HEK293 (cell line): Measurements from ENCODE around the gene FGFR4.

Experiments used
- CTCF ChIA-PET: fragments of 350-600 bp; formaldehyde crosslinking; extraction: SDS; loops from one replicate; lab custom pipeline; 2021; ENCODE audit warnings: antibody characterized with exemption; lab: Yijun Ruan, JAX
- POLR2A ChIA-PET: fragments of 300-600 bp; formaldehyde crosslinking; extraction: SDS; loops from one replicate; lab custom pipeline; 2020; ENCODE audit warnings: antibody characterized with exemption, inconsistent platforms; lab: Yijun Ruan, JAX
- H3K27ac ChIP-seq: fragments of 200-500 bp; sonication (Bioruptor generic); 2 replicates; pipeline ENCODE4 v1.5.1; 2014; ENCODE audit warnings: low read depth, low read length, control low read depth, inconsistent platforms; ENCODE audit errors: extremely low read depth
- H3K36me3 ChIP-seq, 2 experiments: fragments of 200-500 bp in 1 of 2; sonication (Bioruptor generic) in 1 of 2; 1 replicate in 1 of 2; 2 replicates in 1 of 2; pipeline ENCODE4 v1.5.1; 2014 to 2017; ENCODE audit warnings: inconsistent platforms in 2 of 2, low read length in 2 of 2; ENCODE audit not compliant: control insufficient read depth in 2 of 2, insufficient read depth in 1 of 2
- H3K4me1 ChIP-seq: fragments of 200-500 bp; sonication (Bioruptor generic); 2 replicates; pipeline ENCODE4 v1.5.1; 2014; ENCODE audit warnings: mild to moderate bottlenecking, low read length, inconsistent platforms; ENCODE audit not compliant: control insufficient read depth, insufficient read depth
- H3K4me3 ChIP-seq: 2 replicates; pipeline ENCODE4 v1.5.1; 2011; ENCODE audit warnings: low read depth, mild to moderate bottlenecking, control low read depth, low read length, moderate library complexity
- H3K9me3 ChIP-seq: fragments of 200-500 bp; sonication (Bioruptor generic); 2 replicates; pipeline ENCODE4 v1.5.1; 2014; ENCODE audit warnings: low read depth, low read length, inconsistent platforms; ENCODE audit not compliant: control insufficient read depth, insufficient read depth
- BCL11B ChIP-seq: fragments of 450-650 bp; formaldehyde crosslinking; IDR thresholded peaks from 2 replicates; pipeline ENCODE4 v1.5.1; 2016; ENCODE audit warnings: low read depth, missing biosample characterization, missing genetic modification characterization
- GLIS2 ChIP-seq: fragments of 450-650 bp; formaldehyde crosslinking; IDR thresholded peaks from 2 replicates; pipeline ENCODE4 v1.5.1; 2016; ENCODE audit warnings: missing biosample characterization, missing genetic modification characterization
- PRDM10 ChIP-seq: fragments of 450-650 bp; formaldehyde crosslinking; IDR thresholded peaks from 2 replicates; pipeline ENCODE4 v1.5.1; 2016; ENCODE audit warnings: missing biosample characterization, missing genetic modification characterization
- ZBTB6 ChIP-seq: fragments of 450-650 bp; formaldehyde crosslinking; IDR thresholded peaks from 2 replicates; pipeline ENCODE4 v1.5.1; 2017; ENCODE audit warnings: missing biosample characterization, missing genetic modification characterization
- ZEB2 ChIP-seq: fragments of 450-650 bp; formaldehyde crosslinking; IDR thresholded peaks from 2 replicates; pipeline ENCODE4 v1.5.1; 2016; ENCODE audit warnings: missing biosample characterization, missing genetic modification characterization
- ZFP37 ChIP-seq: fragments of 450-650 bp; formaldehyde crosslinking; IDR thresholded peaks from 2 replicates; pipeline ENCODE4 v1.5.1; 2016; ENCODE audit warnings: missing biosample characterization, missing genetic modification characterization
- ZNF155 ChIP-seq: fragments of 450-650 bp; formaldehyde crosslinking; IDR thresholded peaks from 2 replicates; pipeline ENCODE4 v1.5.1; 2016; ENCODE audit warnings: missing biosample characterization, missing genetic modification characterization
- ZNF2 ChIP-seq: fragments of 450-650 bp; formaldehyde crosslinking; IDR thresholded peaks from 2 replicates; pipeline ENCODE4 v1.5.1; 2016; ENCODE audit warnings: missing biosample characterization, missing genetic modification characterization
- ZNF335 ChIP-seq: fragments of 450-650 bp; formaldehyde crosslinking; conservative IDR thresholded peaks from 2 replicates; pipeline ENCODE4 v1.5.1; 2016; ENCODE audit warnings: missing biosample characterization, missing genetic modification characterization
- ZNF514 ChIP-seq: fragments of 450-650 bp; formaldehyde crosslinking; IDR thresholded peaks from 2 replicates; pipeline ENCODE4 v1.5.1; 2016; ENCODE audit warnings: missing biosample characterization, missing genetic modification characterization
- ZNF549 ChIP-seq: fragments of 450-650 bp; IDR thresholded peaks from 2 replicates; pipeline ENCODE4 v1.5.1; 2018; ENCODE audit warnings: missing biosample characterization, missing genetic modification characterization, mild to moderate bottlenecking, inconsistent platforms, moderate library complexity
- ZNF623 ChIP-seq: fragments of 450-650 bp; formaldehyde crosslinking; IDR thresholded peaks from 2 replicates; pipeline ENCODE4 v1.5.1; 2016; ENCODE audit warnings: missing biosample characterization, missing genetic modification characterization
- ZNF654 ChIP-seq: fragments of 450-650 bp; formaldehyde crosslinking; IDR thresholded peaks from 2 replicates; pipeline ENCODE4 v1.5.1; 2016; ENCODE audit warnings: low read depth, missing biosample characterization, missing genetic modification characterization
- ZNF76 ChIP-seq: fragments of 450-650 bp; formaldehyde crosslinking; IDR thresholded peaks from 2 replicates; pipeline ENCODE4; 2016; ENCODE audit warnings: low read depth, missing biosample characterization, missing genetic modification characterization, borderline replicate concordance
- TF ChIP-seq, protein P1 (sequence below): fragments of 450-650 bp; formaldehyde crosslinking; IDR thresholded peaks from 2 replicates; pipeline ENCODE4 v1.5.0; 2017; ENCODE audit warnings: missing biosample characterization, missing genetic modification characterization, borderline replicate concordance
- TF ChIP-seq, protein P2 (sequence below): fragments of 450-650 bp; formaldehyde crosslinking; IDR thresholded peaks from 2 replicates; pipeline ENCODE4 v1.5.1; 2016; ENCODE audit warnings: missing biosample characterization, missing genetic modification characterization
- TF ChIP-seq, protein P3 (sequence below): fragments of 450-650 bp; formaldehyde crosslinking; IDR thresholded peaks from 2 replicates; pipeline ENCODE4 v1.5.1; 2016; ENCODE audit warnings: missing biosample characterization, missing genetic modification characterization

FGFR4 gene

GRCh38 chr5:177107159-177107558 is 20.4 kb downstream of the FGFR4 start:
- no peaks in the 10 kb centered on the region for H3K4me1 ChIP-seq
- H3K4me3 ChIP-seq, result no peak overlapping the region
- H3K9me3 ChIP-seq, result no peaks in the 10 kb centered on the region
- H3K27ac ChIP-seq, result no peak overlapping the region
- TF ChIP-seq, protein P1, sequence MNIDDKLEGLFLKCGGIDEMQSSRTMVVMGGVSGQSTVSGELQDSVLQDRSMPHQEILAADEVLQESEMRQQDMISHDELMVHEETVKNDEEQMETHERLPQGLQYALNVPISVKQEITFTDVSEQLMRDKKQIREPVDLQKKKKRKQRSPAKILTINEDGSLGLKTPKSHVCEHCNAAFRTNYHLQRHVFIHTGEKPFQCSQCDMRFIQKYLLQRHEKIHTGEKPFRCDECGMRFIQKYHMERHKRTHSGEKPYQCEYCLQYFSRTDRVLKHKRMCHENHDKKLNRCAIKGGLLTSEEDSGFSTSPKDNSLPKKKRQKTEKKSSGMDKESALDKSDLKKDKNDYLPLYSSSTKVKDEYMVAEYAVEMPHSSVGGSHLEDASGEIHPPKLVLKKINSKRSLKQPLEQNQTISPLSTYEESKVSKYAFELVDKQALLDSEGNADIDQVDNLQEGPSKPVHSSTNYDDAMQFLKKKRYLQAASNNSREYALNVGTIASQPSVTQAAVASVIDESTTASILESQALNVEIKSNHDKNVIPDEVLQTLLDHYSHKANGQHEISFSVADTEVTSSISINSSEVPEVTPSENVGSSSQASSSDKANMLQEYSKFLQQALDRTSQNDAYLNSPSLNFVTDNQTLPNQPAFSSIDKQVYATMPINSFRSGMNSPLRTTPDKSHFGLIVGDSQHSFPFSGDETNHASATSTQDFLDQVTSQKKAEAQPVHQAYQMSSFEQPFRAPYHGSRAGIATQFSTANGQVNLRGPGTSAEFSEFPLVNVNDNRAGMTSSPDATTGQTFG (tag by site-specific recombination), result no peak
- peak; percentile 90 for TF ChIP-seq ZNF623 (tag by site-specific recombination)
- H3K36me3 ChIP-seq, result no peaks in the 10 kb centered on the region
- CTCF ChIA-PET, result interaction anchor here (1.0 to 9.3 kb wide), 4 partner anchors 20 to 447 kb away, joined by 5 to 151 read pairs (median 16); partner anchors contain the start of gene FGFR4
- POLR2A ChIA-PET, result no interaction called here

- no peaks in the 10 kb centered on the region for H3K9me3 ChIP-seq
- no peaks in the 10 kb centered on the region for H3K4me1 ChIP-seq
- H3K4me3 ChIP-seq, result no peak overlapping the region
- ChIA-PET POLR2A (no interaction called here), CTCF (interaction anchor here (0.7 to 9.3 kb wide), 7 partner anchors 24 to 449 kb away, joined by 3 to 151 read pairs (median 3); no protein-coding TSS in a partner anchor)
- TF ChIP-seq ZNF514 (no peak), ZBTB6 (tag by site-specific recombination) (peak; percentile 90; the same call in 1 of the 2 replicates), ZNF76 (tag by site-specific recombination) (no peak)
- H3K27ac ChIP-seq, result no peak overlapping the region
- no peaks in the 10 kb centered on the region for H3K36me3 ChIP-seq
Measured at GRCh38 chr5:177109810-177110209, 23.1 kb downstream of the FGFR4 start.

DNA sequence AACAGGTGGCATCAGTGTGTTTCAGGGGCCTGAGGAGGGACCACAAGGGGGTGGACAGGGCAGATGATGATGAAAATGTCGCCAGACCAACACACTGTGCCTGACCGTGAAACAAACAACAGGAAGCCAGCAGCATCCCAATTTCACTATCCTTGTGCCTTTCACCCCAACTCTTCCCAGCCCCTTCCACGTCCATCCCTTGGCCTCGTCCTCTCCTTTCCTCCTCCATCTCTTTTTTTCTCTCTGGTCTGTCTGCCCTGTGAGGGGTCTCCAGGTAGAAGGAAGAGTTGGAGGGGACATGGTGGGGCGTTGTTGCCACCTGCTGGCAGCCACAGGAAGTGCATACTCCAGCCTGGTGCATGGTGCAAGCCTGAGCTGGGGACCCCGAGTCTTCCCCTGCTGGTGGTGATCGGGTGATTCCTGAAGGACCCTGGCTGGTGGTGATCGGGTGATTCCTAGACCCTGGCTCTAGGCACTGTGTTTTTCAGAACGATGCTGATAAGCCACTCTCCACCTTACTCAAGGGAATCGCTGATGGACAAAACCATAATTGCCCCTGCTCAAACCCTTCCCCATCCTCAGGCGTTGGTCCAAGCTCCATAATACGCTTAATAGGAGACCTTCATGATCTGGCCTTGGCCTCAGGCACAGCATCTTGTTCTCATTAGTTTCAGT is 25.1 kb downstream of the FGFR4 start:
- Histone ChIP-seq H3K4me3 (no peak overlapping the region), H3K27ac (no peak overlapping the region), H3K9me3 (no peaks in the 10 kb centered on the region), H3K36me3 (no peaks in the 10 kb centered on the region), H3K4me1 (no peaks in the 10 kb centered on the region)
- POLR2A ChIA-PET, result interaction anchor here (0.7 kb wide), 1 partner anchor 207 kb away, joined by 4 read pairs; no protein-coding TSS in a partner anchor
- CTCF ChIA-PET, result interaction anchor here (0.5 to 9.3 kb wide), 48 partner anchors 9 to 1382 kb away, joined by 3 to 151 read pairs (median 4); partner anchors contain the start of gene FGFR4
- TF ChIP-seq ZNF654 (tag by site-specific recombination) (peak; percentile 81), ZEB2 (tag by site-specific recombination) (peak; percentile 59; the same call in 1 of the 2 replicates), BCL11B (tag by site-specific recombination) (peak; percentile 29; the same call in 1 of the 2 replicates), GLIS2 (tag by site-specific recombination) (peak; percentile 32), ZFP37 (tag by site-specific recombination) (peak; percentile 42; the same call in 1 of the 2 replicates), ZNF549 (no peak), ZNF155 (tag by site-specific recombination) (no peak), ZNF2 (tag by site-specific recombination) (peak; percentile 37; the same call in 1 of the 2 replicates), ZNF335 (tag by site-specific recombination) (peak; percentile 52; the same call in 1 of the 2 replicates), PRDM10 (peak; percentile 46; the same call in 1 of the 2 replicates)
- TF ChIP-seq, protein P2, sequence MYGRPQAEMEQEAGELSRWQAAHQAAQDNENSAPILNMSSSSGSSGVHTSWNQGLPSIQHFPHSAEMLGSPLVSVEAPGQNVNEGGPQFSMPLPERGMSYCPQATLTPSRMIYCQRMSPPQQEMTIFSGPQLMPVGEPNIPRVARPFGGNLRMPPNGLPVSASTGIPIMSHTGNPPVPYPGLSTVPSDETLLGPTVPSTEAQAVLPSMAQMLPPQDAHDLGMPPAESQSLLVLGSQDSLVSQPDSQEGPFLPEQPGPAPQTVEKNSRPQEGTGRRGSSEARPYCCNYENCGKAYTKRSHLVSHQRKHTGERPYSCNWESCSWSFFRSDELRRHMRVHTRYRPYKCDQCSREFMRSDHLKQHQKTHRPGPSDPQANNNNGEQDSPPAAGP (tag by site-specific recombination), result peak; percentile 17; the same call in 1 of the 2 replicates
- TF ChIP-seq, protein P3, sequence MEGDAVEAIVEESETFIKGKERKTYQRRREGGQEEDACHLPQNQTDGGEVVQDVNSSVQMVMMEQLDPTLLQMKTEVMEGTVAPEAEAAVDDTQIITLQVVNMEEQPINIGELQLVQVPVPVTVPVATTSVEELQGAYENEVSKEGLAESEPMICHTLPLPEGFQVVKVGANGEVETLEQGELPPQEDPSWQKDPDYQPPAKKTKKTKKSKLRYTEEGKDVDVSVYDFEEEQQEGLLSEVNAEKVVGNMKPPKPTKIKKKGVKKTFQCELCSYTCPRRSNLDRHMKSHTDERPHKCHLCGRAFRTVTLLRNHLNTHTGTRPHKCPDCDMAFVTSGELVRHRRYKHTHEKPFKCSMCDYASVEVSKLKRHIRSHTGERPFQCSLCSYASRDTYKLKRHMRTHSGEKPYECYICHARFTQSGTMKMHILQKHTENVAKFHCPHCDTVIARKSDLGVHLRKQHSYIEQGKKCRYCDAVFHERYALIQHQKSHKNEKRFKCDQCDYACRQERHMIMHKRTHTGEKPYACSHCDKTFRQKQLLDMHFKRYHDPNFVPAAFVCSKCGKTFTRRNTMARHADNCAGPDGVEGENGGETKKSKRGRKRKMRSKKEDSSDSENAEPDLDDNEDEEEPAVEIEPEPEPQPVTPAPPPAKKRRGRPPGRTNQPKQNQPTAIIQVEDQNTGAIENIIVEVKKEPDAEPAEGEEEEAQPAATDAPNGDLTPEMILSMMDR (tag by site-specific recombination), result peak; percentile 85
